Measurements from ENCODE around the gene CHRNA5.

DNA sequence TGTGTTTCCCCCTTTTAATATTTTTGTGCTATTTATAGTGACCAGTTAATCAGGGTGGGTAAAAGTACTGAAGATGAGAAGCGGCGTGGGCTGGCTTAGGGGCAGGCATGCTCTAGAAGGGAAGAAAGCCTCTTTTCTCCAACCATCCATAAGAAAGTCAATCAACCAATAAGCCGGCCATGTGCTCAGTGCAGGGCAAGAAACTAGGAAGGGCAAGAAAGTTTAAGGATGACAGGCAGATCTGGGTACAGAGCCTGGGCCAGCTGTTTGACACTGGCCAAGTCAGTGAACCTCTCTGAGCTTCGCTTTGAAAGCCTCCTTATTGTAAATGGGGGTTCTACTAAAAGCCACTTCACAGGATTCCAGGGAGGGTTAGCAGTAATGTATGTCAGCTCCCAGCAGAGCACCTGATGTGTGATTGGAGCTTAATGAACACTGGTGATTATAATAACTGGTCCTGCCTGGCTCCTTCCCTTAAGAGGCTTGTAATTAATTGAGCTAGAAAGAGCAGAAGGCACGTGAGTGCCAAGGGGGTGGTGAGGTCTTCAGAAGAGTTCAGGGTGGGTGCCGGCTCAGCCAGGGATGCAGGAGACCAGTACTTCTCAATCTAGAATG is 61.2 kb downstream of the CHRNA5 start:
- TF ChIP-seq, protein P1, sequence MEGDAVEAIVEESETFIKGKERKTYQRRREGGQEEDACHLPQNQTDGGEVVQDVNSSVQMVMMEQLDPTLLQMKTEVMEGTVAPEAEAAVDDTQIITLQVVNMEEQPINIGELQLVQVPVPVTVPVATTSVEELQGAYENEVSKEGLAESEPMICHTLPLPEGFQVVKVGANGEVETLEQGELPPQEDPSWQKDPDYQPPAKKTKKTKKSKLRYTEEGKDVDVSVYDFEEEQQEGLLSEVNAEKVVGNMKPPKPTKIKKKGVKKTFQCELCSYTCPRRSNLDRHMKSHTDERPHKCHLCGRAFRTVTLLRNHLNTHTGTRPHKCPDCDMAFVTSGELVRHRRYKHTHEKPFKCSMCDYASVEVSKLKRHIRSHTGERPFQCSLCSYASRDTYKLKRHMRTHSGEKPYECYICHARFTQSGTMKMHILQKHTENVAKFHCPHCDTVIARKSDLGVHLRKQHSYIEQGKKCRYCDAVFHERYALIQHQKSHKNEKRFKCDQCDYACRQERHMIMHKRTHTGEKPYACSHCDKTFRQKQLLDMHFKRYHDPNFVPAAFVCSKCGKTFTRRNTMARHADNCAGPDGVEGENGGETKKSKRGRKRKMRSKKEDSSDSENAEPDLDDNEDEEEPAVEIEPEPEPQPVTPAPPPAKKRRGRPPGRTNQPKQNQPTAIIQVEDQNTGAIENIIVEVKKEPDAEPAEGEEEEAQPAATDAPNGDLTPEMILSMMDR (conservative IDR thresholded peaks at IDR 0.05 in 1 of 2, IDR thresholded peaks at IDR 0.05 in 1 of 2; ENCODE audit: extremely low read depth in 1 of 2, insufficient read depth in 1 of 2, low read depth in 1 of 2, low read length in 2 of 2), result no peak
- no peak for TF ChIP-seq EZH2 (IDR thresholded peaks at IDR 0.05; ENCODE audit: borderline replicate concordance, low read length)
